HuH-7.5 (cell line): ENCODE results near the gene ELMOD1.

ENCODE experiments used
- DNase-seq: peaks from one replicate; pipeline ENCODE4 v3.0.0; 2011; ENCODE audit warnings: low spot score

ELMOD1 gene

DNA sequence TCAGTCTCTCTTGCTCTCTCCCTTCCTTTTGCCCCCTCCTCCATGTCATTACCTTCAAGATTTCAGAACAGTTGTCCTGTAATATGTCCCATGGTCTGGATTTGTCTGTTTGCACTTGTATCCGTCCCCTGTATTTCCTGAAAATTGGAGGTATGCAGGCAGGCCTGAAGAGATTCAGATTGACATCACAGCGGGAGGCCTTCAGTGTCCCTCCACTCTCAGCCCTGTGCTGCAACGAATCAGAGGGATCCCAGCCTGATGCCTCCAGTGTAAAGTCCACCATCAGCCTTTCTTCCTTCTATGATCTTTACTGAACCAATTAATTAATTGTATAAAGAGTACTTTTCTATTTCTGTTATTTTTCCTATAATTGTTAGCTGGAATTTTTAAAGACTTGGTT is 57.3 kb downstream of the ELMOD1 start:
- no peak for DNase-seq

DNA sequence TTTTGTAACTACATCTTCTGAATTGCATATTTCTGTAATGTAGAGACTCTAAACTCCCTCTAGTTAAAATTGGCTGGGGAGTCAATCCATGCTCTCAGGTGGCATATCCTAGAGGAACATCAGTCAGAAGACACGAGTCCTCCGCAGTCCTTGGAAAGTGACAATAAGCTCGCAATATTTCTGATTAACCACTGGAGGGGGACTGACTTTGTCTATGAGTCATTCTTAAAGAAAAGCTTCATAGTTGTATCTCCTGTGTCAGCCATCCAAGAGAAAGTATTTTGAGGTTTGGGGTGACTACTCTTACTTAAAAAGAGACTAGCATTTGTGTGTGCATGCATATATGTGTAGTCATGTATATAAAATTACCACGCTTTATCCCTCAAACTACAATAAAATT is 60.7 kb downstream of the ELMOD1 start:
- no peak for DNase-seq

DNA sequence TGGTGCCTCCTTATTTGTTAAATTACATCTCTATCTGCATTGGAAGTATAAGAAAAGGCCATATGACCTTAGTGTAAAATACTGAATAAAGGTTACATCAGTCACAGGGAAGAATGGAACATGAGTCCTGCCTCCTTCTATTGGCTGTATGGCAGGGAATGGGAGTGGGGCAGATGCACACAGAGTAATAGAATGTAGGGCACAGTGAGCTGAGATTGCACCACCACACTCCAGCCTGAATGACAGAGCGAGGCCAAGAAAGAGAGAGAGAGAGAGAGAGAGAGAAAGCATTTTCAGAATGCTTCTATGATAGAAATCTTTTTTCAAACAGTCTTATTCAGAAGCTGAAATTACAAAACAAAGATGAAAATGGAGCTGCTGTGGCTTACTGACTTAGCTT is 62.1 kb downstream of the ELMOD1 start:
- no peak for DNase-seq

DNA sequence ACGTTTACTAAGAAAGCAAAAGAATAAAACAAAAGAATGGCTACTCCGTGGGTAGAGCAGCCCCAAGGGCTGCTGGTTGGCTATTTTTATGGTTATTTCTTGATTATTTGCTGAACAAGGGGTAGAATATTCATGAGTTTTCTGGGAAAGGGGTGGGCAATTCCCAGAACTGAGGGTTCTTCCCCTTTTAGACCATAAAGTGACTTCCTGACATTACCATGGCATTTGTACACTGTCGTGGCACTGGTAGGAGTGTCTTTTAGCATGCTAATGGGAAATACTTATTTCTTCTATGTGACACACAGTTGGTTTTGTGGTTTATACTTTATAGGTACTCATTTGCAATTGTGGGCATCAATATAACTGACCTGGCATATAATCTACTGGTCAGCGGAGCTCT is 64.7 kb downstream of the ELMOD1 start:
- DNase-seq, result no peak

DNA sequence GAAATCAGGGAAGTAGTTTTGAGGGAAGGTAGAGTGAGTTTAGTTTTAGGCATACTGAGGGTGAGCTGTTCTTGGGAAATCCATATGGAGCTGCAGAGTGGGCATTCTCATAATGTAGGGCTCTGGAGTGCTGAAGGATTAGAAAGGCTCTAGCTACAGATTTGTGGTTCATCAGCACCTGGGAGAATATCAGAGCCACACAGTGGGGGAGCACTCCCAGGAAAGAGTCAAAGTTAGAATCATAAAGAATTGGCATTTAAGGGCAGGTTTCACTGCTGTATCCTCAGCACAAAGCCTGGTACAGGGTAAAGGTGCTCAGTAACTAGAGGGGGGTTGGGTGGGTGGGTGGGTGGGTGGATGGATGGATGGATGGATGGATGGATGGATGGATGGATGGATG is 68.4 kb downstream of the ELMOD1 start:
- DNase-seq, result no peak

DNA sequence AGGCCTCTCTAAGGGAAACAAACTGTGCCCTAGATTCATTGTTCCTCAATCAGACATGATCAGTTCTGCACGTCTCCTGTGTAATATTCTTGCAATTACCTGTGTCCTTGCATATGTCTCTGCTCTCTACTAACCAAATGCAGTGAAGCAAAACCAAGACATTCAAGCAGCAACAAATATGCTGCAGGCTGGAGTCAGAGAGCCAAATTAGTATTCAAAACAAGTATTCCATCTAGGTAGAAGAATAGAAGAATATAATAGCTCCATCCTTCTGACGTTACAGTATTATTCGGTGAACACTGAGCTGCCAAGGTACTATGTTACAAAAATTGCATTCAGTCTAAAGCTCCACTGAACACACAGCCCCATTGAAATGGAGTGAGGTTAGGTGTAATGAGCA is 69.1 kb downstream of the ELMOD1 start:
- DNase-seq, result no peak

DNA sequence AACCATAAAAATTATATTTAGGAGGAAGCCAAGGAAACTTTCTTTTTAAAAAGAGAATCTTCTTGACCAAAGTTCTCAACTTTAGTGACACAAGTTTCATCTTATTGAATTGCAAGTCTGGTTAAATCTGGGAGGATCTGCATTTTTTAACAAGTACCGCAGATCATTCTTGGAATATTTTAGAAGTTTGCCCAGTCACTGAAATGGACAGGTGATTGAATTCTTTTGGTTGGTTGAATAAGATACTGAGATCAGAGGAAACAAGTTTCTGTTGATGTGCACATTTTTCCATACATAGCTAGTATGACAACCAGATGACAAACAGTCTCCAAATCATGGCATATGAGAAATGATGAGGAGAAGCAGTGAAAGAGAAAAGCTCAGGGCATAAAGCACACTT is 70.7 kb downstream of the ELMOD1 start:
- no peak for DNase-seq

DNA sequence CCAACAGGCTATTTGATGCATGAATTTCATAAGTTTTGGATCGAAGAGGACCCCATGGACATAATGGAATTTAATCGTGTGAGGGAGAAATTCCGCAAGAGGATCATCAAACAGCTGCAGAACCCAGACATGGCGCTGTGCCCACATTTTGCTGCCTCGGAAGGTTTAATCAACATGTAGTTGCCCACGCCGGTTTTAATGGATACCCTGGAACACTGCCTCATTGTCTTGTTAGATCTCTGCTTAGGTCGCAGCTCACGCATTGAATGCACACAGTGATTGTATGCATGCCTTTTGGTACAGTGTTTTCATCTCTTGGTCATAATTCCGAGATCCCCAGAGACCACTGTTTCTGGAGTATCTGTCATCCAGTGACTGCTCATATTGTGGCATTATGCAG is 74.1 kb downstream of the ELMOD1 start:
- DNase-seq, result no peak

DNA sequence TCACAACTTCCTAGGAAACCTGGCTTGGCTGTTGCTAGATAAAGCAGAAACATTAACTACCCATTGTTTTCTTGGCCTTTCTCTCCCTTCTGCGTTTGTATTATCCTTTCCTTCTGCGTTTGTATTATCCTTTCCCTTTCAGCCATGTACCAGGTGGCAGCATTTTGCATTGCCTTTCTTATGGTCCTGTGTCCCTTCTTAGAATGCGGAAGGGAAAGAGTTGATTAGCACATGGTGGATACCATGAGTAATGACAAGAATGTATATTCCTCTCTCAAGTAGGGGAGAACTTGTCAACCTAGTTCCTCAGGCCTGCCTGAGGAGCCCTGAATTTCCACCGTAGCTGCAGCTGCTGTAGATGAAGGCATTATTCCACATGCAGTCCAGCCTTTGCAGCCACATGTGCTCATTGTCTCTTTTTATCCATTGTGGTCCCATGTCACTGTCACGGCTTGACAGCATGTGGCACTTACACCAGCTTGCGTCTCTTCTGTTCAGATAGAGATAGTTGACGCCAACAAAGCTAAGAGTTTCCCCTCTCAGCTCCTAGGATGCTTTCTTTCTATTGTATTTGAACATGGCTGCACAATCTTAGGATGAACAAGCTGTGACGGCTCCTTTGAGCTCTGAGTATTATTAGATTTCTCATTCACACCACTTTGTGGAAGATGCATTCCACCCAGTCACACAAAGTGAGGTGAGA is 76.1 kb downstream of the ELMOD1 start:
- DNase-seq, result no peak

DNA sequence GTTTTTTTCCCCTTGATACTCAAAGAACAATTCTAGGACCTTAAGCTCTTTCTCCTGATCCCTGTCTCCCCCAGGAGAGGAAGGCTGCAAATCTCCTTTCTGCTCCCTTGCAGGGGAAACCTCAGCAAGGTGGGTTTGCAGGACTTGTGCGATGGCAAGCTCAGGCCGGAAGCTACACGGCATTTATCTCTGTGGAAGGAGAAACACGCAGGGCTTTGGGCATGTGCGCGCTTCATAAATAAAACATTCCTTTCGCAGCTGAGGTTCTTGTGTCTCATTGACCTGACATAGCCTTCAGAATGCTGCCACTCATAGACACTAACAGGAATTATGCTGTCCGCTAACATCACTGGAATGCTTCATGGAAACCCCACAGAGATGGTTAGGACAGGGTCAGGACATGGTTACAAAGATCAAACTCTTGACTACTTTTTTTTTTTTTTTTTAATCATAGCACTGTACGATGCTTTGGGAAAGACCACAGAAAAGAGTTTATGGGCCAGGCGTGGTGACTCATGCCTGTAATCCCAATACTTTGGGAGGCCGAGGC is 78.3 kb downstream of the ELMOD1 start:
- DNase-seq, result no peak

DNA sequence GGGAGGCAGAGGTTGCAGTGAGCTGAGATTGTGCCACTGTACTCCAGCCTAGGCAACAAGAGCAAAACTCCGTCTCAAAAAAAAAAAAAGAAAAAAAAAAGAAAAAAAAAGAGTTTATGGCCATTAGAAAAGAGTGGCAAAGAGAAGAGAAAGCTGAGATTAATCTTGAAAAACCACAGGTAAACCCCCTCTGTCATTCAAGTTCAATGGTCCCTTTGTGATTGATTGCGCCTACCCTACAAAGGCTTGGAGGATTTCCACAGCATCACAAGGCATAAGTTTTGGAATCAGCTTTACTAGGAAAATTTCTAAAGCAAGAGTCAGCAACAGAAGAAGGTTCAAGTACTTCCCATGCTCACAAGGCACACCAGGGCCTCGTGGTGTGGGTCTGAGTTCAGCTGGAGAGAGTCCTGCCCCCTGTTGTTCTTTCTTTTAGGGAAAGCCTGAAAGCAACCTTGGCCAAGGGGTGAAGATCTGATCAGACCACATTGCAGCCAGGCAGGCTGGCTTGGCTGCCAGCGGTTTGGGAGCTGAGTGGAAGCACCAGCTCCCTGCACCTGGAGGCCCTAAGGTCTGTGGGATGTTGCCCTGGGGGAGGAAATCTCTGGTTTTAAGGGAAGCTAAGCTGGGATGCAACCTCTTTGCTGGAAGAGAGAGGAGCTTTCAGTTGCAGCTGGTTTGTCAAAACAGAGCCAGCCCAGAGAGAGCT is 79.1 kb downstream of the ELMOD1 start:
- DNase-seq, result no peak

DNA sequence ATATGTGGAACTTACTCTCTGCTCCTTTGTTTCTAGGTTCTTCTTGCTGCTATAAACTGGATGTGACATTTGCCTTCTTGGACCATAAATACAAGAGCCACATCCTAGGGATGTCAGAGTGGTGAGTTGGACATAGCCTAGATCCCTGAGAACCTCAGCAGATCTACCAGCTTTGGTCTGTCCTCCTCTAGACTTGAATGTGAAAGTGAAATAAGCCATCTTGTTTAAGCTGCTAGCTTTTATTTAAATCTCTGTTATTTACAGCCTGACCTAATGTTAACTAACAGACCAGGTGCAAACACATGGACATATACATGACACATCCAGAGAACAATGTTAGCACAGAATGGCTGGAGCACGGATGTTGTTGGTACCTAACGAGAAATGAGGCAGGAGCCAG is 85.0 kb downstream of the ELMOD1 start:
- DNase-seq, result no peak

DNA sequence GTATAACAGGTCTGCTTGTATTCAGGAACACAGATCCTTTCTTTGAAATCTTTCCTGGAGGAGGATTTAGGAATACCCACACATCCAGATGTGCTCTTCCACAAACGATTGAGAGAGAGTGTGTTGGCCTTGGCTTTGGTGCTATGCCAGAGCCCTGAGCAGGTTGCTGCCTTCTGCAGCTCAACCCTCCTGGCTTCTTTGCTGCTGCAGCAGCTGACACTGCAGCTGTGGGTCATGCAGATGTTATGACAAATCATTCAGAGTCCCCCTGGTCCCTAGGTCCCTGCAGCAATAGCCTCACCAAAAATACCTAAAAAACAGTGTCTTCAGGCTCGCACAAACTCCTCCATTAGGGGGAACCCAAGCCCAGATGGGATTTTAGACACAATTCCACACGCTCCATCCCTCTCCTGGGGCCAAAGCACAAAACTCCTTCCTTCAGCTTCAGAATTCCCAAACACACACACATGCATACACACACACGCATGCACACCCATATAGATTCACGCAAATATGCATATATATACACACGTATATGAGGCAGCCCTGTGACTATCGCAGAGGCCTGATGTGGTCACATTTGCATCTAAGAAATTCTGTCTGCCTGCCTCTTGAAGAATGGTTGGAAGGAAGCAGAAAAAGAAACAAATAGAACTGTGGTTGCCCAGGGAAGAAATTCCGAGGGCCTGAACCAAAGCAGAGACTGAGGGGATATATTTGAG is 85.5 kb downstream of the ELMOD1 start:
- DNase-seq, result no peak

DNA sequence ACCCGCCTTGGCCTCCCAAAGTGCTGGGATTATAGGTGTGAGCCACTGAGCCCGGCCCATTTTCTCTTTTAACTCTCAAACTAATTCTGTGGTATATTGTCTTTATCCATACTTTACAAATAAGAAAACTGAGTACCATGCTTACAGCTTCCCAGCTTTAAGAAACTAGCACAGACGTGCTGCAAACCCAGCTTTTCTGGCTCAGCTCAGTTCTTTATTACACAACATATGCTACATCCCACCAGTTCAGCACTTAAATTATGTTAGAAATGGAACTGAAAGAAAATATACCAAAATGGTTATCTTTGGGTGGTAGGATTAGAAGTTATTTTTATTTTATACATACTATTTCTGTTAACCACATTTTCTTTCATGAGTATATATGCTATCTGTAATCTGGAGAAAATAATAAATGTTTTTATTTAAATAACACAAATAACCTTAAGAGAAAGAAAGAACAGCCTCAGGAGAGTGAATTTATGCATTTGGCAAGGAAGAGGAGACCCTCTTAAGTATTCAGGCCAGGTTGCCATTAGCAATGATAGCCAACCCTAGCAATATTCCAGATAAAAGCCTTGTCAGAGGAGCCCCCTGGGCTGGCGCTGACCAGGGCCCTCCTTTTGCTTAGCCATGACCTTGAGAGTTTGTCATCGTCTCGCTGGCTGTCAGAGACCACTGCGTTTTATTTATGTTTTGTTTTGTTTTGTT is 87.1 kb downstream of the ELMOD1 start:
- no peak for DNase-seq

DNA sequence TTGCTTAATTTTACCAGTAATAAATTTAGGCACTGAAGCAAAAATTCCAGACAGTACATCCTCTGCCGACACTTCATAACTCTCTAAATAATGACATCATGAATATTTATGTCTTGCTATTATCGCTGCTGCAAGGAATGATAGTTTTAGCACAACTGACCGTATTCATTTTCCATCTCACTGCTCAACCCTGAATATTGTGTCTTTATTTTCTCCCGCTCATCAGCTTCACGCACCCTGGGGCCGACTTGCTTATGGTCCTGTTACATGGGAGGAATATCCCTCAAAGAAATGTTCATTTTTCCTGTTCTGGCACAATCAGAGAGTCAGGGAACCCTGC is 87.7 kb downstream of the ELMOD1 start:
- no peak for DNase-seq

DNA sequence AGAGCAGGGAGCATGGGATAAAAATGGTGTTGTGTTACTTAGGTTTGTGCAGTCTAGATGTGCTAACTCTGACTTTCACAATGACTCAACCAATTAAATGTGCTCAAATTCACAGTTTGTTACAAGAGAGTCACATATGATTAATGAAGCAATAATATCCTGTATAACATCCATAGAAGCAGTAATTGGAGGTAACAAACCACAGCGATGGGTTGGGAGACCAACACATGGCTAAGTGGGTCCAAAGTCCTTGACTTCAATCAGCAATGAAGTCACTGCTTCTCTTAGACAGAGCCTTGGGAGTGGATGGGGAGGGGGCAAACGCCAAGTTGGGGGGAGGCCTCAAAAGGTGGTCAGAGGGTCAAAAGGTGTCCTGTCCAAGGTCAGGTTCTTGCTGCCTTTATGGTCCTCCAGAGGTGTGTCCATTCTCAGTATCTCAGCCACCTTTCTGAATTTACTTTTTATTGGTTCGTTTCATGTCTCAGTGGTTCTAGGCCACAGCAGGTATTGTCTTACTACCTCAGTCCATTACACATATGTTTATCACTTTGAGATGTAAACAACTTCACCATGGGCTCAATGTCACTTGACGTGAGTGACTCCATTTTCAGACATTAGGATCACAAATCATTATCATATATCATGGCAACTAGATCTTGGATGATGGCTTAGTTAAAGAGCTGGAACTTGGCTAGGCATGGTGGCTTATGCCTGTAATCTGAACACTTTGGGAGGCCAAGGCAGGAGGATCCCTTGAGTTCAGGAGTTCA is 88.5 kb downstream of the ELMOD1 start:
- DNase-seq, result no peak

DNA sequence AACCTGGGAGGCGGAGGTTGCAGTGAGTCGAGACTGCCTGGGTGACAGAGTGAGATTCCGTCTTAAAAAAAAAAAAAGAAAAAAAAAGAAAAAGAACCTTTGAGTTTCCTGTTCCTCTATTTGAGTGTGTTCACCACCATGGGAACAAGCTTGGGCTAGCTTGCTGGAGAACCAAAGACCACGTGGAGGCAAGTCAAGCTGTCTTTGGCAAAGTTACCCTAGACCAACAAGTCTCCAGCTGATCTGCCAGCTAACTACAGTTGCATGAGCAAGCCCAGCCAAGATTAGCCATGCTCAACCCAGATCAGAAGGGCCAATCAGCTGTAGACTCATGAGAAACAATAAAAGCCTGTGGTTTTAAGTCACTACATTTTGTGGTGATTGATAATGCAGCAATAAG is 91.2 kb downstream of the ELMOD1 start:
- DNase-seq, result no peak

DNA sequence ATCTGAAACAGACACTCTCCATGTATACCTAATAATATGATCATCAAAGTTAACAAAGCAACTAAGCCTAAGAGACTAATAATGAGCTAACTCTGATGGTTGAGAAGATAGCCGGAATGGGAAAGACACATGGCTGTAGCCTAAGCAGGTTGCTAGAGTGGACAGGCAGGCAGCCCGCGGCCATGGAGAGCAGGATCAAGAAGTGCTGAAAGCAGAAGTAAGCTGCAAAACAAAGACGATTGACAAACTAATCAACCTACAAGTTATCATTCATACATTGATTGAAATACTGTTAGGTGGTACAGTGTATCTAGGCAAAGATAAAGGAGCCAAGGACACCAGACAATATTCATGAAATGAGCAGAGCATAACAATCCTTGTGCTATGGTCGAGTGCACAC is 91.6 kb downstream of the ELMOD1 start:
- no peak for DNase-seq

DNA sequence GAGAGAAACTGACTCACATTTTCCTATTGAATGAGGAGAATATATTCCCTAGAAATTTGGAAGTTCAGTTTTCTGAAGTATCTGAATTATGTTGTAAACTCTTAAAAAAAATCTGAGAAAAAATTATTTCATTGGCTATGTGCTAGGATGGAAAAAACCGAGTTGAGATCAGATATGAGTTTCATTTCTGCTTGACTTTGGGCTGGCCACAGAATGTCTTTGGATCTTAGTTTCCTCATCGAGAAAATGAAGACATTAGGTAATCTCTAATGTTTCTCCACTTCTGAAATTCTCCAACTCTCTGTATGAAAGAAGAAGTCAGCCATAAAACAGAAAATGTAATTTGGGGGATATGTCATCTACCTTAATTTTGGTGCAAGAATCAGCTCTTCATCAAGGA is 92.1 kb downstream of the ELMOD1 start:
- no peak for DNase-seq

DNA sequence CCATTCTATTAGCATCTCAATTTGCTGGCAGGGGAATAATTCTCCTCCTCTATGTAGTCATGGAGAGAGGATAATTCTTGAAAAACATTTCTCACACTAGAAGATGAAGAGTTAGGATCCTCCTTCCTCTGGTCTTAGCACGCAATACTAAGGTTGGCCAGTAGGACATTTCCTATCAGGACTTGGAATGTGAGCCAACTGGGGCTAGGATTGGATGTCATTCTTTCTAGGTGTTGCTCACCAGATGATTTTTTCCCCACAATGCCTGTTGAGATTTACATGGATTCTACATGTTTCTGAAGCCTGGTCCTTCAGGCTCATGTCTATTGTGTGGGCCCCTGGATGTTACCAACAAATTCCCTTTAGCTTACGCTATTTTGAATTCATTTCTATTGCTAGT is 92.9 kb downstream of the ELMOD1 start:
- peak; percentile 6 for DNase-seq

DNA sequence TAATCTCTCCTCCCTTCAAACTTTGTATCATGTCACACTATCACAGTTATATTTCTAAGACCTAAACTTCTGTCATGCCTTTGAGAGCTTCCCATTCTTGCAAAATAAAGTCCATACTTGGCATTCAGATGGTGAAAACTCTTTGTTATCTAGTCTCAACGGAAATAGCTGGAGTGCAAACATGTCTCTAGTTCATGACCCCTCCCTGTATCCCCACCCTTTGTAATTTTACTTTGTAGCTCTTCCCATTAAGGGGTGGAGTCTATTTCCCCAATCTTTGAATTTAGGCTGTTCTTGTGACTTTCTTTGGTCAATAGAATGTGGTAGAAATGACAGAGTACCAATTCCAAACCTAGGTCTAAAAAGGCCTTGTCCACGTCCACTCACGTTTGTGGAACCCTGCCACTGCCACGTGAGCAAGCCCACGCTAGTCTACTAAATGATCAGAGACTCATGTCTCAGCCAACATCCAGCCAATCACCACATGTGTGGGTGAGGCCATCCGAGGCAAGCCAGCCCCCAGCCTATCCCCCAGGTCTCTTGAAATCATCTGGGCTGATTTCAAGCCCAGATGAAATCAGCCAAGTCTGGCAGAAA is 97.5 kb downstream of the ELMOD1 start:
- DNase-seq, result no peak
